Activated CD8-positive, alpha-beta memory T cell treated with anti-CD3 and anti-CD28 coated beads for 24 hours (primary cell): ENCODE data around the gene ACKR3.
A peak's percentile ranks its signal among the peaks of the same experiment; 100 is the strongest.

ENCODE experiments used
- DNase-seq: peaks from one replicate; pipeline ENCODE4 v3.0.0-alpha.2; 2020

ACKR3 gene

GRCh38 chr2:236550701-236551465, 18.7 kb upstream of the ACKR3 start:
- no peak for DNase-seq

GRCh38 chr2:236551471-236552211, 18.0 kb upstream of the ACKR3 start:
- DNase-seq, result no peak

DNA sequence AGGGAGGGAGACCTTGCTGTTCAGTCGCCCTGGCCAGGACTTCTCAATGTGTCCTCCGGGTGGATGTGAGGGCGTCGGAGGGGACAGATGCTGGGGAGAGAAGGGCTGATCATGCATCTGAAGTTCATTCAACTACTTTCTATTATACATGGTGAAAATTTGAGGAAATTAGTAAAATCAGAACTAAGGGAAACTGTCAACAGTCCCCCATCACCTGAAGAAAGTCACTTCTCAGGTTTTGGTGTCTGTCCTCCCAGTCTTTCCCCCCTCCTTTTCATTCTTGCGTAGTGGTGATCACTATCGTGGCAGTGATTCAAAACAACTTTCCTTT, 17.4 kb upstream of the ACKR3 start:
- no peak for DNase-seq

GRCh38 chr2:236552581-236553363, 16.9 kb upstream of the ACKR3 start:
- DNase-seq, result no peak

- DNase-seq, result no peak
Measured at GRCh38 chr2:236553522-236553921, 16.1 kb upstream of the ACKR3 start.

DNA sequence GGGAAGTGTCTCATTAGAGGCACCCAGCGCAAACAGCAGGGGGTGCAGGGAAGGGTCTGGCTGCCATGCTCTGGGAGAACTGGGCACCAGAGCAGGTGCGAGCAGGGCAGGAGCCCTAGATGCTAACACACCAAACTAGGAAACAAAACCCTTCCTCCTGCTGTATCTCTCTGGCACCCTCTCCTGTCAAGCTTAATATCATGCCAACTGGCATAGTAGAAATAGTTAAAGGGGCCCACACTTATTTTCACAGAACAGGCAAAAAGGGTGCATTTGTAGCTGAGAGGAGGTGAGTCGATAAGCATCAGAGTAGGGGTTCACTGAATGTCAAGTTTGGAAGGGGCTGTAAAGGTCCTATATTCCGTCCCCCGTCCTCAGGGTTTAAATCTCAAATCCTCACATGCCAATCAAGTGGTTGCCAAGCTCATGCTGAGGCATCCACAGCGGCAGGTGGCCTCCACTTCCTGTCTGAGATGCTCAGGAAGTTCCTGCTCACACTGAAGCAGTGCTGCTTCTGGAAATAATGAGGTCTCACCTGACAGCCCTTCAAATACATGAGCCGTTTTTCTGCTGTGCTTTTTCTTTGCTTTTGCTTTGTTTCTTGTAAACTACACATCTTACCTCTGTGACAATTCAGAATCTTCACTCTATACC, 14.9 kb upstream of the ACKR3 start:
- DNase-seq, result no peak

DNA sequence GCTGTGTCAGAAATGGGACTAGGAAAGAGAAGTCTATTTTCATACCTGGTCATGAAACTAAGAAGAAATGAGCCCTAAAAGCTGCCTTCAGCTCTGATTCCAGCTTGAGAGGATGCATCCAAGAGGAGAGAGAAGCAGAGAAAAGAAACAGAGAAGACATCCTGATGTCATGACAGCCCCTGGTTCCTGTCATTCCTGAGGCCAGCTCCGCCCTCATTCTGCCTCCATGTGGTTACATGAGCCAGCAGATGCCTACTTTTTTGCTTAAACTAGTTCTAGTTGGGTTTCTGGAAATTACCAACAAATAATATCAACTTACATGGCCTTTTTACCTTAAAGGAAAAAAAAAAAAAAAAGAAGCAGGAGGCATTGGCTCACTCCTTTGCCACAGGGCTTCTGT, 14.1 kb upstream of the ACKR3 start:
- no peak for DNase-seq

- DNase-seq, result no peak
Measured at GRCh38 chr2:236557306-236558030, 12.2 kb upstream of the ACKR3 start.

DNA sequence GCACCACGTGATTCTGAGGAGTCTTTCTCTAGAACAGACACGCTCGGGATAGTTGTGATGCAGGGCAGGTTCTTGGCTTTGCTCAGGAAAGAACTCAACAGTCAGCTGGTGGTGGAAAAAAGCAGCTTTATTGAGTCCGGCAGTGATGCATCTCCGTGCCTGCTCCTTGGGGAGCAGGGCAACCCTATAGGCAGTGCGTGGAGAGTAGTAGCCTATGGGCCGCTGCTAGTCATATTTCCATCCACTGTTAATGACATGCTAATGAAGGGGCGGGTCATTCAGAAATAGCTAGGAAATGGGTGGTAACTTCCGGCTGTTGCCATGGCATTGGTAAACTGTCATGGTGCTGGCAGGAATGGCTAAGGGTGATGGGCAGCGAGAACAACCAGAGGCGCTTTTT, 11.6 kb upstream of the ACKR3 start:
- peak; percentile 37 for DNase-seq

- no peak for DNase-seq
Measured at GRCh38 chr2:236558993-236559978, 10.3 kb upstream of the ACKR3 start.

GRCh38 chr2:236561874-236562273, 7.8 kb upstream of the ACKR3 start:
- no peak for DNase-seq

- DNase-seq, result no peak
Measured at GRCh38 chr2:236562434-236562833, 7.2 kb upstream of the ACKR3 start.

GRCh38 chr2:236563953-236564352, 5.7 kb upstream of the ACKR3 start:
- peak; percentile 44 for DNase-seq

DNA sequence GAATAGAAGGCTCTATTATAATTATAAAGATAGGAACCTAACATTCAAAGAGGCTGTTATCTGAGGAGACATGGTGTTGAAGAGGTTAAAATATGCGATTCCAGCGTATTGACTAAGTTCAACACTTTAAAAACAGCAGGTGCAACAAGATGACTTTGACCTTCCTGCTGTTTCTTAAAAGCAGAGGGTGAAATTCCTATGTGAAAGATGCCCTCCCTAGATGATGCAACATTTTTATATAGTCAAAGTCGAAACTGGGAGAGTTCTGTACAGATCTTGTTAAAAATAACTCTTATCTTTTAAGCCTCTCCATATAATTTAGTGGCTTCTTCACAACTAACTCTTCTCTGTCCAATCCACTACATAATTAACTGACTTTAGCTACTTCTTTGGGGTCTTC, 4.4 kb upstream of the ACKR3 start:
- no peak for DNase-seq

DNA sequence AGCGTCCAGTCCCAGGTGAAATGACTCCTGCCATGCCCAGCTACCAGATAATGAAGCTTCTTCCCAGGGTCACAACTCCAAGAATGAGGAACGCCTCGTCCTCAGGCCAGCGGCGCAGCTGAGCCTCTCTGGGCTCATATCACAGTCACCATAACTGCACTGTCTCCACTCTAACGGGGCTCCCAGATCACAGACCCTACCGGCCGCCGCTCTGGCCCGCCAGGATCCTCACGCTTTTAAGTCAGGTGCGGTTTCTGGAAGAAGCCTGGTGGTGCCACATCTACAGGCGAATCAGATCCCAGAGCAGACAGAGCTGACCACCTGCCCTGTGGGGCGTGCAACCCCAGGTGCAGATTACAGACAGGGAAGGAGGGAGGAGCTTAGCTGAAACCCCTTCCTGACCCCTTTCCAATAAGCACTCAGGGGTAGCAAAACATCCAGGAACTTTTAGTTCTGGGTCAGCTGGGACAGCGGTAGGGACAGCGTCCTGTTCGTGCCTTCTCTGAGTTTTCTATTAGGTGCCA, 3.7 kb upstream of the ACKR3 start:
- no peak for DNase-seq

DNA sequence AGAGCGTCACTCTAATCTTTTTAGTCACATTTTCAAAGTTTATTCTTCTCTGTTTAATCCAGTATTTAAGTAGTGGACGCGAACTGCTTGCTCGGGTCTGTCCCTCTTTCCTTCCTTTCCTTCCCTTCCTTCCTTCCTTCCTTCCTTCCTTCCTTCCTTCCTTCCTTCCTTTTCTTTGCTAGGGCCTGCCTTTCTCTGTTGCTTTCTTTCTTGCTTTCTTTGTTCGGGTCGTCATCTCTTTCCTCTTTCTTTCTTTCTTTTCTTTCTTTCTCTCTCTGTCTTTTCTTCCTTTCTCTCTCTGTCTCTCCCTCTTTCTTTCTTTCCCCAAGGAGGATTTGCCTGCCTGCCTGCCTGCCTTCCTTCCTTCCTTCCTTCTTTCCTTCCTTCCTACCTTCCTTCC, 3.0 kb upstream of the ACKR3 start:
- no peak for DNase-seq

DNA sequence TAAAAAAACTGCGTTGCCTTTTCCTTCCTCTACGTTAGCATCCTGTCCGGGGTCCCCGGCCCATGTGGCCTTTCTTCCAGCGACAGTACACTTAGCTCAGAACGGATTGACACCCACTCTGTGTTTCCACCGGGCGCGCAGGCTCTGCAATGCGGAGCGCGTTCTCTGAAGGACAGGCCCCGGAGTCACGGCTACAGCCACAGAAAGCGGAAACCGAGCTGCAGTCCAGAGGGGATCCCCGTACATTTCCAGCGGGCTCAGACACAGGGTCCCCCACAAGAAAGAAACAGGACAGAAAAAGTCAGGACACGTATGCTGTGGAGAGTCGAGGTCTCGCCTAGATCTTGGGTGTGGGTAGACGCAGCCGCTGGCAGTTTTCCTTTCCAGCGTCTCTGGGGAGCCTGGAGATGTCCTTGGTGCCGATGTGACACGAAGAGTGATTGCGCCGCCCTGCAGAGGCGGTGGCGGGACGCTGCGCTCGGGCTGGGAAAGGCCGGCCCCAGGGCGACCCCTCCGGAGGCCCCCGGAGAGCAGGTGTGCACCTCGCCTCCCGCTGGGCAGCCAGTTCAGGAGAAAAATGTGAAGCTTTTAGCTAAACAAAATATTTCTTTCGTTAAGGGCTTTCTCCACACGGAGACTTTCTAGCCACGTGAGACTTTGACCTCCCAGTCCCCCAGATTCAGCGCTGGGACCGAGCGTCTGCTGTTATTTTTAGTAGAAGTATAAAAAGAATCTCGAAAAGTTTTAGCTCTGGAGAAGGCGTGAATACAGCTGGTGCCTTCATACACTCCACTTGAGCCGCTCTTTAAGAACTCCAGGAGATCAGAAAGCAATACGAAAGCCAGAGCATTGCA, 1.3 kb upstream of the ACKR3 start:
- peak; percentile 81 for DNase-seq

DNA sequence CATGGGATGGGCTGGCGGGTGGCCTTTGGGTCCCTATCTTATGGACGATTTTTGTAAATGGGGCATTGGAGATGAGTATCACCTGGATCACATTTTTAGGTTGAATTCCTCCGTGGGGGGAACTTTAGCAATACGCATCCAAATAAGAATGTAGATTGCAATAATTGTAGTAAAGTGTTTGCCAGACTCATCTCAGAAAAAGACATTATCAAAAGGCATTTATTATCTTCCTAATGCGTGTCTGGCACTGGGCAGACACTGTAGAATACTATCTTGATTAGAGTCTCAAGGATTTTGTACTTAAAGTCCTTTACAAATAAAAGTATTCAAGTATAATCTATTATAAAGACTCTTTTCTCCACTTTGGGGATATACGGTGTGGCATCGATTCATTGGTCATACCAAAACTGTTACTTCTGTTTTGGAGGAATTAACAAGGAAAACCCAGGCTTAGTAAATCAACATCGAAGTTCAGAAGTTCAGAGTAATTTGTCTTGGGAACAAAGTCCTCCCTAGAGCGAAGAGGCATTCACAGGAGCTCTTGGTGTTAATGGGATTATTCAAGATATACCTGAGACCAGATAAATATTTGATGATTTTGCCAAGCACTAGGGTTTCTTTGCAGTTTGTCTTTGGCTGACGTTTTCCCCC, 578 bp upstream of the ACKR3 start:
- DNase-seq, result no peak

GRCh38 chr2:236570081-236570868, 650 bp downstream of the ACKR3 start:
- DNase-seq, result no peak
